H1 (cell line): ENCODE data around the gene DMPK. TPM values are rescaled to one million over a fixed set of nuclear protein-coding genes. Genes with fewer than 3 reads are reported as not detected.

Experiments
- CTCF ChIA-PET: fragments of 300-600 bp; sonication (Branson Sonifier 250); formaldehyde crosslinking; loops from one replicate; lab custom pipeline; 2021; ENCODE audit not compliant: partially characterized antibody; lab: Charles Lee
- POLR2A ChIA-PET: fragments of 300-600 bp; sonication (Branson Sonifier 250); formaldehyde crosslinking; loops from one replicate; lab custom pipeline; 2021; ENCODE audit warnings: inconsistent platforms; ENCODE audit not compliant: partially characterized antibody; lab: Charles Lee
- DNase-seq, 2 experiments: peaks; one replicate each; pipeline versions ENCODE4 v3.0.0 to v3.0.0-alpha.2; 2010 to 2022; ENCODE audit warnings: low spot score in 2 of 2, low read depth in 1 of 2, mixed read lengths in 1 of 2
- FAIRE-seq: peaks from 2 replicates; lab custom pipeline; 2011; peaks lifted over from hg19 to GRCh38; lab: Jason Lieb, UNC
- H2AFZ ChIP-seq: 2 replicates; pipeline ENCODE4 v1.8.1; 2012; ENCODE audit warnings: low read length, inconsistent platforms
- H2AK5ac ChIP-seq: 2 replicates; pipeline ENCODE4 v1.6.1; 2013; ENCODE audit warnings: low read depth, low read length
- H2BK120ac ChIP-seq: replicated peaks from 2 replicates; pipeline ENCODE3; 2013; ENCODE audit warnings: low read depth, low read length, inconsistent platforms
- H2BK12ac ChIP-seq: 2 replicates; pipeline ENCODE4 v1.6.1; 2013; ENCODE audit warnings: low read depth, low read length
- H2BK15ac ChIP-seq: 2 replicates; pipeline ENCODE4 v1.6.1; 2013; ENCODE audit warnings: low read length
- H2BK20ac ChIP-seq: 2 replicates; pipeline ENCODE4 v1.6.1; 2013; ENCODE audit warnings: low read length
- H2BK5ac ChIP-seq: 2 replicates; pipeline ENCODE4 v1.6.1; 2013; ENCODE audit warnings: low read depth, low read length
- H3K14ac ChIP-seq: 2 replicates; pipeline ENCODE4 v1.6.1; 2013; ENCODE audit warnings: inconsistent platforms; ENCODE audit not compliant: insufficient read length
- H3K18ac ChIP-seq: 2 replicates; pipeline ENCODE4 v1.6.1; 2013; ENCODE audit warnings: low read length; ENCODE audit errors: extremely low read depth
- H3K23ac ChIP-seq: 2 replicates; pipeline ENCODE4 v1.6.1; 2013; ENCODE audit warnings: inconsistent platforms; ENCODE audit not compliant: insufficient read length
- H3K23me2 ChIP-seq: 2 replicates; pipeline ENCODE4 v1.6.1; 2013; ENCODE audit warnings: low read depth, low read length
- H3K27ac ChIP-seq: 2 replicates; pipeline ENCODE4 v1.6.1; 2011; ENCODE audit warnings: low read depth, low read length, inconsistent platforms
- H3K27me3 ChIP-seq, 4 experiments: replicated peaks in 1 of 4; 1 replicate in 1 of 4; 2 replicates in 3 of 4; pipeline versions ENCODE4 v1.6.1 to v1.8.1; 2011 to 2013; ENCODE audit warnings: low read length in 3 of 4, mild to moderate bottlenecking in 3 of 4, inconsistent platforms in 2 of 4, mixed read lengths in 2 of 4, moderate library complexity in 1 of 4; ENCODE audit not compliant: control insufficient read depth in 3 of 4, insufficient read depth in 3 of 4; ENCODE audit errors: extremely low read depth in 1 of 4
- H3K36me3 ChIP-seq, 4 experiments: 2 replicates each; pipeline versions ENCODE4 v1.6.1 to v1.8.1; 2011 to 2013; ENCODE audit warnings: mild to moderate bottlenecking in 4 of 4, low read length in 3 of 4, moderate library complexity in 2 of 4, control low read depth in 1 of 4, inconsistent platforms in 1 of 4; ENCODE audit not compliant: insufficient read depth in 4 of 4, control insufficient read depth in 2 of 4
- H3K4ac ChIP-seq: replicated peaks from 2 replicates; pipeline ENCODE3; 2013; ENCODE audit warnings: low read length, low read depth, mixed read lengths, inconsistent platforms; ENCODE audit not compliant: insufficient read length
- H3K4me1 ChIP-seq, 4 experiments: replicated peaks in 1 of 4; 1 replicate in 1 of 4; 2 replicates in 3 of 4; pipeline versions ENCODE4 v1.6.1 to v1.8.1; 2011 to 2013; ENCODE audit warnings: low read length in 3 of 4, inconsistent platforms in 2 of 4, mixed read lengths in 1 of 4; ENCODE audit not compliant: insufficient read depth in 4 of 4, control insufficient read depth in 3 of 4
- H3K4me2 ChIP-seq, 2 experiments: 2 replicates each; pipeline versions ENCODE4 v1.6.1 to v1.8.1; 2011 to 2013; ENCODE audit warnings: low read depth in 2 of 2, low read length in 2 of 2, control low read depth in 1 of 2, inconsistent platforms in 1 of 2, mild to moderate bottlenecking in 1 of 2; ENCODE audit not compliant: insufficient read depth in 1 of 2
- H3K4me3 ChIP-seq, 4 experiments: fragments of 200-600, 300-600 bp in 1 of 4; sonication (generic), shearing (Covaris generic), sonication (Bioruptor Twin) in 1 of 4; 2 replicates each; pipeline versions ENCODE4 v1.5.1 to v1.8.1; 2011 to 2016; ENCODE audit warnings: low read length in 4 of 4, low read depth in 3 of 4, control low read depth in 2 of 4, inconsistent platforms in 2 of 4, mild to moderate bottlenecking in 2 of 4, mixed read lengths in 1 of 4, moderate library complexity in 1 of 4; ENCODE audit not compliant: insufficient read depth in 2 of 4; ENCODE audit errors: extremely low read depth in 1 of 4
- H3K56ac ChIP-seq: replicated peaks from 2 replicates; pipeline ENCODE3; 2013; ENCODE audit warnings: low read depth, mild to moderate bottlenecking, mixed read lengths, low read length, inconsistent platforms; ENCODE audit not compliant: insufficient read length
- H3K79me1 ChIP-seq: 2 replicates; pipeline ENCODE4 v1.6.1; 2013; ENCODE audit warnings: low read depth, low read length, control low read depth
- H3K79me2 ChIP-seq, 2 experiments: 2 replicates each; pipeline versions ENCODE4 v1.6.1 to v1.8.1; 2012 to 2013; ENCODE audit warnings: low read length in 2 of 2, mild to moderate bottlenecking in 2 of 2, inconsistent platforms in 1 of 2; ENCODE audit not compliant: insufficient read depth in 2 of 2, control insufficient read depth in 1 of 2
- H3K9ac ChIP-seq, 4 experiments: replicated peaks in 1 of 4; 1 replicate in 1 of 4; 2 replicates in 3 of 4; pipeline versions ENCODE4 v1.6.1 to v1.8.1; 2011 to 2013; ENCODE audit warnings: low read depth in 3 of 4, low read length in 3 of 4, control low read depth in 2 of 4, mild to moderate bottlenecking in 2 of 4, moderate library complexity in 2 of 4, inconsistent platforms in 1 of 4; ENCODE audit errors: extremely low read depth in 1 of 4
- H3K9me3 ChIP-seq, 2 experiments: 2 replicates each; pipeline versions ENCODE4 v1.6.1 to v1.8.1; 2012 to 2013; ENCODE audit warnings: mild to moderate bottlenecking in 2 of 2, moderate library complexity in 2 of 2, control low read depth in 1 of 2, inconsistent platforms in 1 of 2, low read depth in 1 of 2, low read length in 1 of 2, mixed read lengths in 1 of 2; ENCODE audit not compliant: insufficient read depth in 2 of 2
- H4K20me1 ChIP-seq, 2 experiments: replicated peaks in 1 of 2; 2 replicates each; pipeline versions ENCODE3 to v1.8.1; 2011 to 2013; ENCODE audit warnings: inconsistent platforms in 2 of 2, low read length in 2 of 2, mild to moderate bottlenecking in 1 of 2; ENCODE audit not compliant: insufficient read depth in 2 of 2, control insufficient read depth in 1 of 2
- H4K5ac ChIP-seq: 2 replicates; pipeline ENCODE4 v1.6.1; 2013; ENCODE audit warnings: low read length, low read depth, mixed read lengths, inconsistent platforms; ENCODE audit not compliant: insufficient read length
- H4K8ac ChIP-seq: 2 replicates; pipeline ENCODE4 v1.8.0; 2013; ENCODE audit warnings: mild to moderate bottlenecking, moderate library complexity, low read length, inconsistent platforms; ENCODE audit not compliant: insufficient read depth; ENCODE audit errors: extremely low read depth
- H4K91ac ChIP-seq: replicated peaks from 2 replicates; pipeline ENCODE3; 2013; ENCODE audit warnings: low read length, mixed read lengths, inconsistent platforms; ENCODE audit not compliant: insufficient read length
- BRCA1 ChIP-seq: IDR thresholded peaks from 2 replicates; pipeline ENCODE4 v1.6.1; 2012; ENCODE audit warnings: low read depth, low read length, improper control_type of control experiment
- CTBP2 ChIP-seq: IDR thresholded peaks from 2 replicates; pipeline ENCODE4 v1.7.0; 2011; ENCODE audit warnings: borderline replicate concordance, mild to moderate bottlenecking, moderate library complexity, mixed read lengths, low read length; ENCODE audit not compliant: insufficient read depth, insufficient read length
- NANOG ChIP-seq: IDR thresholded peaks from 2 replicates; pipeline ENCODE4 v1.6.1; 2011; ENCODE audit warnings: low read length, low read depth, mild to moderate bottlenecking, inconsistent platforms; ENCODE audit not compliant: insufficient read depth, poor library complexity, severe bottlenecking
- POU5F1 ChIP-seq: IDR thresholded peaks from 2 replicates; pipeline ENCODE4 v1.6.1; 2011; ENCODE audit warnings: low read depth, mild to moderate bottlenecking, low read length, moderate library complexity
- RFX5 ChIP-seq: IDR thresholded peaks from 2 replicates; pipeline ENCODE4 v1.6.1; 2011; ENCODE audit warnings: low read depth, low read length, improper control_type of control experiment, borderline replicate concordance
- SP2 ChIP-seq: IDR thresholded peaks from 2 replicates; pipeline ENCODE4 v1.6.1; 2012; ENCODE audit warnings: mild to moderate bottlenecking, low read length, inconsistent platforms
- SP4 ChIP-seq: IDR thresholded peaks from 2 replicates; pipeline ENCODE4 v1.6.1; 2012; ENCODE audit warnings: low read length, inconsistent platforms
- SRF ChIP-seq: IDR thresholded peaks from 2 replicates; pipeline ENCODE4 v1.6.1; 2011; ENCODE audit warnings: mild to moderate bottlenecking, low read depth, low read length, moderate library complexity
- TEAD4 ChIP-seq: IDR thresholded peaks from 2 replicates; pipeline ENCODE4 v1.6.1; 2012; ENCODE audit warnings: low read depth, low read length, inconsistent platforms, mixed read lengths
- ZNF274 ChIP-seq: IDR thresholded peaks from 2 replicates; pipeline ENCODE4 v1.7.0; 2012; ENCODE audit warnings: low read length, borderline replicate concordance; ENCODE audit errors: extremely low read depth
- WGBS, 2 experiments: shearing (Covaris generic) in 1 of 2; methylation state at CpG; one replicate each; pipeline versions ENCODE4 v1.1.6 to v1.1.7; 2013 to 2015; ENCODE audit warnings: low lambda C conversion rate in 2 of 2, mixed read lengths in 2 of 2, inconsistent platforms in 1 of 2, low coverage in 1 of 2, missing lambda C conversion rate in 1 of 2; ENCODE audit not compliant: insufficient replicate concordance in 2 of 2, insufficient coverage in 1 of 2, insufficient read length in 1 of 2; ENCODE audit errors: extremely low coverage in 1 of 2, missing lambda C conversion rate in 1 of 2; 5-methylcytosine and 5-hydroxymethylcytosine counted together
- polyA plus RNA-seq, 7 experiments: library from polyadenylated mRNA; depleted of rRNA in 3 of 7; stranded (reverse) in 5 of 7; unstranded in 2 of 7; fragments of >200 nt in 5 of 7; fragments of 200-250 nt in 2 of 7; gene quantifications; 1 replicate in 5 of 7; 2 replicates in 1 of 7; 4 replicates in 1 of 7; pipeline versions ENCODE4 v1.2.1 to v1.2.3, GENCODE V29; 2011 to 2013; ENCODE audit warnings: missing spikeins in 2 of 7, mixed read lengths in 2 of 7
- total RNA-seq: library from RNA; stranded (reverse); fragmentation: NEBNext Ultra II Directional; extraction: Animal tissue kit (Norgen Biotek cat#: 25700); gene quantifications from 2 replicates; pipeline ENCODE4 v1.2.1, GENCODE V29; 2021
- TF ChIP-seq, protein P1 (sequence below): IDR thresholded peaks from 2 replicates; pipeline ENCODE4 v1.6.1; 2011; ENCODE audit warnings: low read length, improper control_type of control experiment

The DMPK gene
- total and polyA plus RNA-seq, 2 of the 8 experiments (the other 6 are each of a cell fraction or from before 2014, with no cell fraction given): 13.7 to 27.4 TPM

DNA sequence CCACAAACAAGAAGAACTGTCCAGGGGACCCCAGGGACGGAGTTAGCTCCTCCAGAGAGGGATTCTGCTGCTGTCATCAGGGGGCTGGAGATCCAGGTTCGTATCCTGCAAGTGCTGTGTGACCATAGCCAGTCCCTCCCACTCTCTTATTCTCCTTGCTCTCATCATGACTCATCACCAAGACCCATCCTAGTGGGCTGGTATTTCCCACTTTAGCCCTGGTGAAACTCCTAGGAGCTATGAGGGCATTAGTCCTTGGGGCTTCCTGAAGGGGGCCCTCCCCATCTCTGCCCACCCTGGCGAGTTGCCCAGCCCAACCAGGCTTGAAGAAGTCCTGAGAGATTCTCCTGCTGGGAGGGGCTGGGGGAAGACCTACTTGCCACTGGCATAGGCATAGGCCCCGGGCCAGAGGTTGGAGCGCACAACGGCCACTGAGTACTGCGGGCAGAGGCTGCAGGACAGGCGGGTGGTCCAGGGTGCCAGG, 17.8 kb upstream of the DMPK start:
- no peak overlapping the region for H3K18ac ChIP-seq
- H3K27ac ChIP-seq: no peak overlapping the region
- no peak overlapping the region for H4K5ac ChIP-seq
- POLR2A ChIA-PET: interaction anchor here (1.0 to 9.8 kb wide), 10 partner anchors 9 to 118 kb away, joined by 3 to 106 read pairs (median 6); partner anchors contain the start of genes RSPH6A and SIX5
- no peaks in the 10 kb centered on the region for H4K20me1 ChIP-seq
- H3K9me3 ChIP-seq: no peaks in the 10 kb centered on the region
- H2AK5ac ChIP-seq: no peak overlapping the region
- DNase-seq (no peak), FAIRE-seq (no peak)
- H2BK5ac ChIP-seq: no peak overlapping the region
- no peak overlapping the region for H3K56ac ChIP-seq
- no peak for TF ChIP-seq NANOG
- no peak for TF ChIP-seq BRCA1
- TF ChIP-seq TEAD4: no peak
- TF ChIP-seq POU5F1: no peak
- TF ChIP-seq ZNF274: no peak
- no peak for TF ChIP-seq RFX5
- no peak for TF ChIP-seq SRF
- TF ChIP-seq SP2: no peak
- TF ChIP-seq CTBP2: no peak
- TF ChIP-seq, protein P1, sequence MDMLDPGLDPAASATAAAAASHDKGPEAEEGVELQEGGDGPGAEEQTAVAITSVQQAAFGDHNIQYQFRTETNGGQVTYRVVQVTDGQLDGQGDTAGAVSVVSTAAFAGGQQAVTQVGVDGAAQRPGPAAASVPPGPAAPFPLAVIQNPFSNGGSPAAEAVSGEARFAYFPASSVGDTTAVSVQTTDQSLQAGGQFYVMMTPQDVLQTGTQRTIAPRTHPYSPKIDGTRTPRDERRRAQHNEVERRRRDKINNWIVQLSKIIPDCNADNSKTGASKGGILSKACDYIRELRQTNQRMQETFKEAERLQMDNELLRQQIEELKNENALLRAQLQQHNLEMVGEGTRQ: no peak
- TF ChIP-seq SP4: no peak
- 92% methylated on average over 8 of the region's 8 CpGs; no CpG with 5 or more reads in 1 of the 2 experiments for WGBS, 2 experiments
- no peak overlapping the region for H2AFZ ChIP-seq
- peaks cover 0 to 4% (median 2%) of the 10 kb centered on the region in 4 experiments; a peak in 4 of 7 replicates for H3K4me1 ChIP-seq
- no peak overlapping the region for H3K4ac ChIP-seq
- no peaks in the 10 kb centered on the region for H3K36me3 ChIP-seq
- no peak overlapping the region for H2BK20ac ChIP-seq
- no peak overlapping the region for H3K23ac ChIP-seq
- H2BK12ac ChIP-seq: no peak overlapping the region
- no peaks in the 10 kb centered on the region; a peak in 2 of 7 replicates for H3K27me3 ChIP-seq
- no peak overlapping the region for H2BK120ac ChIP-seq
- no peaks in the 10 kb centered on the region; the same call in 1 of the 2 replicates for H3K23me2 ChIP-seq
- no peak overlapping the region for H3K9ac ChIP-seq
- no peak overlapping the region for H2BK15ac ChIP-seq
- H3K4me2 ChIP-seq: no peak overlapping the region
- H4K91ac ChIP-seq: no peak overlapping the region
- no peak overlapping the region for H4K8ac ChIP-seq
- no peaks in the 10 kb centered on the region for H3K79me2 ChIP-seq
- no peak overlapping the region for H3K14ac ChIP-seq
- no peaks in the 10 kb centered on the region for H3K79me1 ChIP-seq
- CTCF ChIA-PET: interaction anchor here (0.6 to 9.4 kb wide), 19 partner anchors 9 to 230 kb away, joined by 3 to 107 read pairs (median 5); partner anchors contain the start of genes QPCTL, RSPH6A, SIX5 and SNRPD2
- no peak overlapping the region for H3K4me3 ChIP-seq
